Measurements from ENCODE around the gene POU2F1.

GRCh38 chr1:167432780-167433179, 212.1 kb downstream of the POU2F1 start:
- no peak for TF ChIP-seq EZH2phosphoT487 (conservative IDR thresholded peaks at IDR 0.05; ENCODE audit: low read length)
- no peak for TF ChIP-seq CTCF (IDR thresholded peaks at IDR 0.05; ENCODE audit: insufficient read depth, low read length, poor library complexity, severe bottlenecking)

All from SU-DHL-6 (cell line).